HepG2 (cell line): ENCODE data around the gene OAS3. TPM values are rescaled to one million over a fixed set of nuclear protein-coding genes. Genes with fewer than 3 reads are reported as not detected.

Source experiments
- ATAD3A ChIP-seq: sonication (generic); formaldehyde crosslinking; IDR thresholded peaks from 2 replicates; pipeline ENCODE4 v1.4.0; 2020; ENCODE audit warnings: missing genetic modification reagents
- ATF6 ChIP-seq: sonication (generic); formaldehyde crosslinking; conservative IDR thresholded peaks from 2 replicates; pipeline ENCODE4 v1.4.0; 2020; ENCODE audit warnings: missing genetic modification reagents
- CREM ChIP-seq, 2 experiments: sonication (generic) in 1 of 2; formaldehyde crosslinking in 1 of 2; IDR thresholded peaks; 2 replicates each; pipeline versions ENCODE4 v1.4.0 to v1.6.1; 2016 to 2020; ENCODE audit warnings: antibody characterized with exemption in 1 of 2, mild to moderate bottlenecking in 1 of 2, missing genetic modification reagents in 1 of 2
- DBP ChIP-seq: sonication (generic); formaldehyde crosslinking; IDR thresholded peaks from 2 replicates; pipeline ENCODE4 v1.4.0; 2020; ENCODE audit warnings: missing genetic modification reagents; ENCODE audit errors: not compliant biosample characterization
- DMAP1 ChIP-seq: IDR thresholded peaks from 2 replicates; pipeline ENCODE4 v1.6.1; 2016
- HMGA1 ChIP-seq: sonication (generic); formaldehyde crosslinking; conservative IDR thresholded peaks from 2 replicates; pipeline ENCODE4 v1.4.0; 2020; ENCODE audit warnings: missing genetic modification reagents
- POGZ ChIP-seq: sonication (generic); formaldehyde crosslinking; IDR thresholded peaks from 2 replicates; pipeline ENCODE4 v1.4.0; 2020; ENCODE audit warnings: mild to moderate bottlenecking, missing genetic modification reagents
- RFX3 ChIP-seq: IDR thresholded peaks from 2 replicates; pipeline ENCODE4 v1.6.1; 2016; ENCODE audit warnings: missing biosample characterization, missing genetic modification reagents
- ZFP37 ChIP-seq: sonication (generic); formaldehyde crosslinking; IDR thresholded peaks from 2 replicates; pipeline ENCODE4 v1.4.0; 2020; ENCODE audit warnings: missing genetic modification reagents, borderline replicate concordance
- polyA plus RNA-seq, 8 experiments: library from polyadenylated mRNA; depleted of rRNA in 3 of 8; stranded (reverse) in 7 of 8; unstranded in 1 of 8; fragments of >200 nt; fragmentation: Illumina TruSeq in 4 of 8; extraction: Trizol in 4 of 8; gene quantifications; 2 replicates each; pipeline versions ENCODE4 v1.2.1 to v1.2.3, GENCODE V29; 2011 to 2016; ENCODE audit warnings: low read depth in 4 of 8, missing spikeins in 1 of 8, mixed read lengths in 1 of 8; ENCODE audit not compliant: insufficient read depth in 1 of 8
- total RNA-seq, 5 experiments: library from RNA; depleted of rRNA; stranded (reverse); fragments of >200 nt; fragmentation: Illumina TruSeq; extraction: Trizol; gene quantifications; 2 replicates each; pipeline ENCODE4 v1.2.3, GENCODE V29; 2016; ENCODE audit warnings: low read depth in 1 of 5
- TF ChIP-seq, protein P1 (sequence below): sonication (generic); formaldehyde crosslinking; IDR thresholded peaks from 2 replicates; pipeline ENCODE4 v1.8.0; 2022; ENCODE audit warnings: mild to moderate bottlenecking, missing genetic modification reagents, borderline replicate concordance

OAS3 gene
- total and polyA plus RNA-seq, 2 of the 13 experiments (the other 11 are each of a cell fraction or from before 2014, with no cell fraction given), result 4.8 to 10.5 TPM

DNA sequence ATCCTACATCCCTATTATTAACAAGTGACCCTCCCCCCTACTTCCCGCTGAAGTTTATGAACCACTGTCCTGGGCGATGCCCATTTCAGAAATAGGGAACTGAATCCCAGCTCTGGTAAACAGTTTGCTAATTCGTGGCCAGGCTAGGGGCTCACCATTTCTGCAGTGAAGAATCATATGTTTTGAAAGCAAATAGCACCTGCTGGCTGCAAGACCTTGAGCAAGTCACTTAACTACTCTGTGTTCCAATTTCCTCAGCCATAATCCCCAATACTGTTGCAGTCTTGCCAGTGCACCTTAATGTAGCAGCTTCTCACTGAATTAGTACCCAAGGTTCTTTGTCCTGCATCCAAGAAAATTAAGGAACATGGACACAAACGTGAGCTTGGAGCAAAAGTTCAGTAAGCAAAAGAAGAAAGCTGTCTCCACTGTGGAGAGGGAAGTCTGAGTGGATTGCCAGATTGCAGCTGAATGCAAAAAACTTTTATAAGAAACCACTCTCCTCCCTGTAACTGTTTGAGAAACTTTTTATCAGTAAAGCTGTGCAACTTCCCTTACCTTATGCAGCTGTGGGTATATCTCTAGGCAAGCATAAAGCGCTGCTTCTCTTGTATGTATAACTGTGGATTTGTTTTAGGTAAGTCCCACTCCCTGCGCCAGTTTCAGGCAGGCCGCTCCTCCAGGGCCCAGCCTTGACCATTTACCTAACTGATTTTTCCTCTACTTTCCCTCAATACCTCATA lies 30.7 kb upstream of the OAS3 start (continued):
- TF ChIP-seq DBP (CRISPR knock-in tag) (no peak), CREM (IDR thresholded peaks at IDR 0.05) (no peak), CREM (CRISPR knock-in tag; IDR thresholded peaks at IDR 0.05) (no peak), ATAD3A (CRISPR knock-in tag) (no peak), HMGA1 (no peak), DMAP1 (CRISPR knock-in tag) (no peak), ATF6 (CRISPR knock-in tag) (no peak), ZFP37 (CRISPR knock-in tag) (no peak), RFX3 (no peak), POGZ (CRISPR knock-in tag) (no peak)
- TF ChIP-seq, protein P1, sequence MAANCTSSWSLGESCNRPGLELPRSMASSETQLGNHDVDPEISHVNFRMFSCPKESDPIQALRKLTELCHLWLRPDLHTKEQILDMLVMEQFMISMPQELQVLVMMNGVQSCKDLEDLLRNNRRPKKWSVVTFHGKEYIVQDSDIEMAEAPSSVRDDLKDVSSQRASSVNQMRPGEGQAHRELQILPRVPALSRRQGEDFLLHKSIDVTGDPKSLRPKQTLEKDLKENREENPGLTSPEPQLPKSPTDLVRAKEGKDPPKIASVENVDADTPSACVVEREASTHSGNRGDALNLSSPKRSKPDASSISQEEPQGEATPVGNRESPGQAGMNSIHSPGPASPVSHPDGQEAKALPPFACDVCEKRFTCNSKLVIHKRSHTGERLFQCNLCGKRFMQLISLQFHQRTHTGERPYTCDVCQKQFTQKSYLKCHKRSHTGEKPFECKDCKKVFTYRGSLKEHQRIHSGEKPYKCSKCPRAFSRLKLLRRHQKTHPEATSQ (CRISPR knock-in tag), result no peak
